ENCODE measurements around the gene MAML3. TPM values are rescaled to one million over a fixed set of nuclear protein-coding genes. Genes with fewer than 3 reads are reported as not detected.

MAML3 gene
- total and polyA plus RNA-seq, 8 donors, result 1.7 to 20.3 (median 8.4) TPM

GRCh38 chr4:139801895-139802294 lies 352.1 kb downstream of the MAML3 start:
- no peak overlapping the region for H3K4me3 ChIP-seq
- DNase-seq, result no peak
- no peak for TF ChIP-seq POLR2AphosphoS5 (IDR thresholded peaks at IDR 0.05)
- TF ChIP-seq, protein P1, sequence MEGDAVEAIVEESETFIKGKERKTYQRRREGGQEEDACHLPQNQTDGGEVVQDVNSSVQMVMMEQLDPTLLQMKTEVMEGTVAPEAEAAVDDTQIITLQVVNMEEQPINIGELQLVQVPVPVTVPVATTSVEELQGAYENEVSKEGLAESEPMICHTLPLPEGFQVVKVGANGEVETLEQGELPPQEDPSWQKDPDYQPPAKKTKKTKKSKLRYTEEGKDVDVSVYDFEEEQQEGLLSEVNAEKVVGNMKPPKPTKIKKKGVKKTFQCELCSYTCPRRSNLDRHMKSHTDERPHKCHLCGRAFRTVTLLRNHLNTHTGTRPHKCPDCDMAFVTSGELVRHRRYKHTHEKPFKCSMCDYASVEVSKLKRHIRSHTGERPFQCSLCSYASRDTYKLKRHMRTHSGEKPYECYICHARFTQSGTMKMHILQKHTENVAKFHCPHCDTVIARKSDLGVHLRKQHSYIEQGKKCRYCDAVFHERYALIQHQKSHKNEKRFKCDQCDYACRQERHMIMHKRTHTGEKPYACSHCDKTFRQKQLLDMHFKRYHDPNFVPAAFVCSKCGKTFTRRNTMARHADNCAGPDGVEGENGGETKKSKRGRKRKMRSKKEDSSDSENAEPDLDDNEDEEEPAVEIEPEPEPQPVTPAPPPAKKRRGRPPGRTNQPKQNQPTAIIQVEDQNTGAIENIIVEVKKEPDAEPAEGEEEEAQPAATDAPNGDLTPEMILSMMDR (IDR thresholded peaks at IDR 0.05), result no peak
- no peak for TF ChIP-seq POLR2A (IDR thresholded peaks at IDR 0.05)
- no peaks in the 10 kb centered on the region for H3K36me3 ChIP-seq
- H3K9me3 ChIP-seq, result no peaks in the 10 kb centered on the region
- intact Hi-C loops (cut with DNase I; ENCODE audit: low total_unique reads), result no loop called here
- H3K4me1 ChIP-seq, result peaks cover 0 to 21% (median 5%) of the 10 kb centered on the region in 4 donors
- WGBS, 5 donors, result 92 to 98% (median 98%) methylated on average over 6 of the region's 6 CpGs
- no peak overlapping the region for H3K27ac ChIP-seq
- no peaks in the 10 kb centered on the region for H3K27me3 ChIP-seq

- TF ChIP-seq POLR2AphosphoS5 (IDR thresholded peaks at IDR 0.05) (no peak), POLR2A (IDR thresholded peaks at IDR 0.05) (no peak)
- Histone ChIP-seq H3K9me3 (no peaks in the 10 kb centered on the region), H3K27me3 (no peaks in the 10 kb centered on the region), H3K4me3 (no peak overlapping the region), H3K36me3 (no peaks in the 10 kb centered on the region), H3K4me1 (peaks cover 0 to 21% (median 5%) of the 10 kb centered on the region in 4 donors), H3K27ac (no peak overlapping the region)
- no peak for DNase-seq
- WGBS, 5 donors, result 60 to 76% (median 70%) methylated on average over 4 of the region's 4 CpGs
- intact Hi-C loops (cut with DNase I; ENCODE audit: low total_unique reads), result no loop called here
These were observed 353.9 kb downstream of the MAML3 start for GRCh38 chr4:139800082-139800481.

- TF ChIP-seq, protein P1 (IDR thresholded peaks at IDR 0.05), result no peak
- TF ChIP-seq EP300 (IDR thresholded peaks at IDR 0.05) (no peak), POLR2A (IDR thresholded peaks at IDR 0.05) (no peak), POLR2AphosphoS5 (IDR thresholded peaks at IDR 0.05) (no peak)
- intact Hi-C loops (cut with DNase I; ENCODE audit: low total_unique reads), result no loop called here
- no peak for DNase-seq
- Histone ChIP-seq H3K27me3 (no peaks in the 10 kb centered on the region), H3K4me1 (peaks cover 0 to 25% (median 5%) of the 10 kb centered on the region in 4 donors), H3K27ac (no peak overlapping the region), H3K9me3 (no peaks in the 10 kb centered on the region), H3K4me3 (no peak overlapping the region), H3K36me3 (no peaks in the 10 kb centered on the region)
These were observed 354.4 kb downstream of the MAML3 start for GRCh38 chr4:139799615-139800014.

DNA sequence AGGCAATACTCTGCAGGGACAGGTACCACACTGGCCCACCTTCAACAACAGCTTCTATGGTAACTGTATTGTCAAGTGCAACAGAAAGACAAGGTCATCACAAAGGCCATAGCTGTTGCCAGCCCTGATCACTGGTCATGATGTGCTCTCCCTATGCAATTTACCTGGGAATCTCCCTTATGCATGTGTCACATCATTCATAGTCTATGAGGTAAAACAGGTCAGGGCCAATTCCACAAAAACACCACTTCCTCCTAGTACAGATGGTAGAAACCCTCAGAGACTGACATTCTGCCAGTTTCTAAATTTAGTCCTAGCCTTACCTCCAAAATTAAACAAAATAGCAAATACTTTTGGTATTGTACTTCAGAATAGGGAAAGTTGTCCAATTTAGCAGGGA lies 355.5 kb downstream of the MAML3 start:
- Histone ChIP-seq H3K36me3 (no peaks in the 10 kb centered on the region), H3K4me1 (peaks cover 0 to 29% (median 5%) of the 10 kb centered on the region in 4 donors), H3K9me3 (no peaks in the 10 kb centered on the region), H3K27ac (no peak overlapping the region), H3K27me3 (no peaks in the 10 kb centered on the region), H3K4me3 (no peak overlapping the region)
- no peak for DNase-seq
- TF ChIP-seq EP300 (IDR thresholded peaks at IDR 0.05) (no peak), POLR2A (IDR thresholded peaks at IDR 0.05) (no peak), POLR2AphosphoS5 (IDR thresholded peaks at IDR 0.05) (no peak)
- TF ChIP-seq, protein P1 (IDR thresholded peaks at IDR 0.05), result no peak
- intact Hi-C loops (cut with DNase I; ENCODE audit: low total_unique reads), result no loop called here

GRCh38 chr4:139797287-139797686 lies 356.7 kb downstream of the MAML3 start:
- intact Hi-C loops (cut with DNase I; ENCODE audit: low total_unique reads), result no loop called here
- Histone ChIP-seq H3K27me3 (no peaks in the 10 kb centered on the region), H3K4me1 (peaks cover 0 to 29% (median 5%) of the 10 kb centered on the region in 4 donors)

More at GRCh38 chr4:139797287-139797686, 356.7 kb downstream of the MAML3 start:
- H3K36me3 ChIP-seq, result no peaks in the 10 kb centered on the region
- H3K4me3 ChIP-seq, result no peak overlapping the region
- TF ChIP-seq POLR2AphosphoS5 (IDR thresholded peaks at IDR 0.05) (no peak), POLR2A (IDR thresholded peaks at IDR 0.05) (no peak), EP300 (IDR thresholded peaks at IDR 0.05) (no peak)
- TF ChIP-seq, protein P1 (IDR thresholded peaks at IDR 0.05), result no peak
- H3K27ac ChIP-seq, result no peak overlapping the region
- no peaks in the 10 kb centered on the region for H3K9me3 ChIP-seq
- 93 to 98% (median 94%) methylated on average over 2 of the region's 2 CpGs for WGBS, 5 donors
- no peak for DNase-seq
